GM23338 (cell line): ENCODE data around the gene TRAPPC10. TPM values are rescaled to one million over a fixed set of nuclear protein-coding genes. Genes with fewer than 3 reads are reported as not detected.

Experiments used
- ATAC-seq: fragments of 200-7000 bp; cut with Tn5 transposase; 3 replicates; pipeline ENCODE4 v1.9.1; 2020
- DNase-seq: peaks from one replicate; pipeline ENCODE4 v3.0.0-alpha.2; 2015; ENCODE audit warnings: low spot score
- H2AFZ ChIP-seq: fragments of 200-600 bp; sonication (generic); 2 replicates; pipeline ENCODE4 v1.8.0; 2016; ENCODE audit warnings: antibody characterized with exemption, mild to moderate bottlenecking, moderate library complexity
- H3F3A ChIP-seq: fragments of 200-600 bp; sonication (generic); replicated peaks from 2 replicates; pipeline ENCODE4 v1.8.0; 2017; ENCODE audit warnings: antibody characterized with exemption, mixed run types, low read depth
- H3K27ac ChIP-seq: fragments of 200-600 bp; sonication (generic); 2 replicates; pipeline ENCODE4 v1.6.1; 2016; ENCODE audit warnings: low read depth
- H3K27me3 ChIP-seq: fragments of 200-600 bp; sonication (generic); 2 replicates; pipeline ENCODE4 v1.8.0; 2016; ENCODE audit warnings: mild to moderate bottlenecking, mixed run types, moderate library complexity; ENCODE audit not compliant: insufficient read depth
- H3K36me3 ChIP-seq: fragments of 200-600 bp; sonication (generic); 2 replicates; pipeline ENCODE4 v1.8.0; 2016; ENCODE audit warnings: mild to moderate bottlenecking; ENCODE audit not compliant: insufficient read depth
- H3K4me1 ChIP-seq: fragments of 200-600 bp; sonication (generic); 2 replicates; pipeline ENCODE4 v1.8.0; 2016; ENCODE audit warnings: mild to moderate bottlenecking, moderate library complexity; ENCODE audit not compliant: insufficient read depth
- H3K4me2 ChIP-seq: fragments of 200-600 bp; sonication (generic); 2 replicates; pipeline ENCODE4 v1.7.1; 2017; ENCODE audit warnings: mixed run types
- H3K4me3 ChIP-seq: fragments of 200-600 bp; sonication (generic); 2 replicates; pipeline ENCODE4 v1.6.1; 2016; ENCODE audit warnings: mixed run types
- H3K79me2 ChIP-seq: fragments of 200-600 bp; sonication (generic); replicated peaks from 2 replicates; pipeline ENCODE4 v1.8.0; 2017; ENCODE audit warnings: mild to moderate bottlenecking; ENCODE audit not compliant: insufficient read depth
- H3K9me2 ChIP-seq: fragments of 200-600 bp; sonication (generic); 2 replicates; pipeline ENCODE4 v1.8.0; 2017; ENCODE audit not compliant: insufficient read depth
- H4K20me1 ChIP-seq: fragments of 200-600 bp; sonication (generic); replicated peaks from 2 replicates; pipeline ENCODE4 v1.8.0; 2017; ENCODE audit warnings: mild to moderate bottlenecking; ENCODE audit not compliant: insufficient read depth
- H3K27ac Mint-ChIP-seq: 2 replicates; pipeline ENCODE4 v1.8.0; 2020; ENCODE audit warnings: inconsistent platforms, mild to moderate bottlenecking, moderate library complexity, mixed read lengths
- H3K27me3 Mint-ChIP-seq: 3 replicates; pipeline ENCODE4 v1.8.0; 2022; ENCODE audit warnings: low read depth, mild to moderate bottlenecking, moderate library complexity, mixed read lengths, inconsistent platforms; ENCODE audit not compliant: insufficient read depth, poor library complexity
- H3K36me3 Mint-ChIP-seq: 3 replicates; pipeline ENCODE4 v1.8.0; 2021; ENCODE audit warnings: low read depth, mild to moderate bottlenecking, inconsistent platforms, moderate library complexity, mixed read lengths
- H3K4me1 Mint-ChIP-seq: 3 replicates; pipeline ENCODE4 v1.8.0; 2020; ENCODE audit warnings: mild to moderate bottlenecking, inconsistent platforms, mixed read lengths
- H3K4me3 Mint-ChIP-seq: 3 replicates; pipeline ENCODE4 v1.8.0; 2021; ENCODE audit warnings: moderate library complexity, mild to moderate bottlenecking, inconsistent platforms, mixed read lengths
- H3K9me3 Mint-ChIP-seq: 3 replicates; pipeline ENCODE4 v1.8.0; 2020; ENCODE audit warnings: moderate library complexity, mild to moderate bottlenecking, inconsistent platforms, mixed read lengths
- CREB1 ChIP-seq: fragments of 250-450 bp; sonication (Bioruptor Pico); IDR thresholded peaks from 2 replicates; pipeline ENCODE4 v1.5.0; 2020; ENCODE audit warnings: low read depth, mild to moderate bottlenecking, moderate library complexity
- EZH2 ChIP-seq: fragments of 200-600 bp; sonication (generic); IDR thresholded peaks from one replicate; pipeline ENCODE4 v1.8.0; 2017; ENCODE audit warnings: antibody characterized with exemption, mild to moderate bottlenecking, low read depth; ENCODE audit not compliant: unreplicated experiment
- EZH2phosphoT487 ChIP-seq: fragments of 200-600 bp; sonication (generic); IDR thresholded peaks from one replicate; pipeline ENCODE4 v1.8.1; 2018; ENCODE audit warnings: antibody characterized with exemption; ENCODE audit not compliant: unreplicated experiment
- JUNB ChIP-seq: IDR thresholded peaks from one replicate; pipeline ENCODE4 v1.6.1; 2016; ENCODE audit warnings: antibody characterized with exemption; ENCODE audit not compliant: unreplicated experiment
- STAT1 ChIP-seq: IDR thresholded peaks from one replicate; pipeline ENCODE4 v1.6.1; 2016; ENCODE audit warnings: antibody characterized with exemption; ENCODE audit not compliant: unreplicated experiment
- ZNF114 ChIP-seq: fragments of 250-450 bp; sonication (Bioruptor Pico); IDR thresholded peaks from 2 replicates; pipeline ENCODE4 v1.5.0; 2020; ENCODE audit warnings: mild to moderate bottlenecking, moderate library complexity
- polyA plus RNA-seq: library from polyadenylated mRNA; unstranded; fragments of >200 nt; fragmentation: Nextera tagmentation; extraction: Ambion mirVana; gene quantifications from 2 replicates; pipeline ENCODE4 v1.2.1, GENCODE V29; 2016
- total RNA-seq: library from RNA; depleted of rRNA; stranded (reverse); fragments of >200 nt; shearing (Covaris generic); gene quantifications from 2 replicates; pipeline ENCODE4 v1.2.3, GENCODE V29; 2014
- TF ChIP-seq, protein P1 (sequence below), 2 experiments: fragments of 200-600 bp in 1 of 2; sonication (generic) in 1 of 2; conservative IDR thresholded peaks; 2 replicates each; pipeline versions ENCODE4 v1.5.1 to v1.6.1; 2016 to 2017; ENCODE audit warnings: antibody characterized with exemption in 2 of 2, low read depth in 2 of 2, mild to moderate bottlenecking in 2 of 2, moderate library complexity in 1 of 2
- TF ChIP-seq, protein P2 (sequence below): fragments of 250-450 bp; sonication (Bioruptor Pico); IDR thresholded peaks from 2 replicates; pipeline ENCODE4 v1.5.0; 2020; ENCODE audit warnings: mild to moderate bottlenecking, moderate library complexity
- TF ChIP-seq, protein P3 (sequence below): IDR thresholded peaks from one replicate; pipeline ENCODE4 v1.6.1; 2018; ENCODE audit warnings: antibody characterized with exemption; ENCODE audit not compliant: unreplicated experiment
- TF ChIP-seq, protein P4 (sequence below): IDR thresholded peaks from 2 replicates; pipeline ENCODE4 v1.6.1; 2016; ENCODE audit warnings: antibody characterized with exemption

The TRAPPC10 gene
- total and polyA plus RNA-seq, 2 experiments from 2014 or later, result 14.0 to 27.1 TPM

DNA sequence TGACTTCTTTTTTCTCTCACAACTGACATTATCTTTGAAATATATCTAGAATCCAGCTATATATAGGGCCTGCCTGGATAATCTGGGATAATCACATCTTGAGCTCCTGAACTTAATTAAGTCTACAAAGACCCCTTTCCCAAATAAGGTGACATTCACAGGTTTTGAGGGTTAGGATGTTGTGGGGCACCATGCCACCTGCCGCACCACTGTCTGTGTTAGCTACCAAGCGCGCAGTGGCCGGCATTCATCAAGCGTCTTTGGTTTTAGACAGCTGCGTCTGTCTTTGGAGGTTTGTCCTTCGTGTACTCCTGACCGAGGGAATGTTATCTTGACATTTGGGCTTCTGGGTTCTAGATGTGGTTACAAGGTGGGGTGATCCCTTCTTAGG lies 7.5 kb downstream of the TRAPPC10 start:
- TF ChIP-seq STAT1, result no peak
- no peak for TF ChIP-seq EZH2
- H3K27me3 ChIP-seq, result no peaks in the 10 kb centered on the region
- H3K9me2 ChIP-seq, result no peaks in the 10 kb centered on the region
- H3K4me2 ChIP-seq, result no peak overlapping the region
- Mint-ChIP-seq H3K4me1 (peaks cover 13% of the 10 kb centered on the region; the same call in 2 of the 3 replicates), H3K27me3 (no peaks in the 10 kb centered on the region), H3K36me3 (no peaks in the 10 kb centered on the region), H3K9me3 (no peaks in the 10 kb centered on the region), H3K4me3 (no peak overlapping the region), H3K27ac (no peak overlapping the region)
- DNase-seq (no peak), ATAC-seq (no peak)
- H3K79me2 ChIP-seq, result peaks cover 100% of the 10 kb centered on the region
- no peak overlapping the region for H2AFZ ChIP-seq
- H3K4me1 ChIP-seq, result peaks cover 4% of the 10 kb centered on the region; the same call in 1 of the 2 replicates
- H3K36me3 ChIP-seq, result no peaks in the 10 kb centered on the region
- H3K4me3 ChIP-seq, result no peak overlapping the region
- no peak overlapping the region; the same call in 1 of the 2 replicates for H3K27ac ChIP-seq
- H3F3A ChIP-seq, result no peaks in the 10 kb centered on the region
- H4K20me1 ChIP-seq, result peaks cover 64% of the 10 kb centered on the region

DNA sequence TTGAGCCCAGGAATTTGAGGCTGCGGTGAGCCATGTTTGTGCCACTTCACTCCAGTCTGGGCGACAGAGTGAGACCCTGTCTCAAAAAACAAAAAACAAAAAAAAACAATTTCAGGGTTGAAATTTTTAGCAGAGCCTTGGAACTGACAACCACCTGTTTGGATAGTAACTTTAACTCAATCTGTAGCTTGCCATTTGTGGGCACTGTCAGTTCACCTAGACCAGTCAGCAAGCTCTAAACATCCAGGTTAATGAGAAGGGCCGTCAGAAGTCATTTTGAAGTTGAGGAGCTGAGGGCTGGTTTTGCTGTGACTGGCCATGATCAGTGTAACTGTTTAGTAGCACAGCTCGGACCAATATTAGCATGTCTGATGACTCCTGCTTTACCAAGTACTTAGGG lies 8.4 kb downstream of the TRAPPC10 start:
- H3K9me3 Mint-ChIP-seq, result no peaks in the 10 kb centered on the region
- Histone ChIP-seq H3K27me3 (no peaks in the 10 kb centered on the region), H3K4me1 (peaks cover 14% of the 10 kb centered on the region), H3K36me3 (no peaks in the 10 kb centered on the region), H3F3A (no peaks in the 10 kb centered on the region), H4K20me1 (peaks cover 64% of the 10 kb centered on the region), H3K27ac (no peak overlapping the region), H3K9me2 (no peaks in the 10 kb centered on the region), H3K79me2 (peaks cover 100% of the 10 kb centered on the region), H3K4me3 (no peak overlapping the region), H3K4me2 (no peak overlapping the region), H2AFZ (no peak overlapping the region)
- no peak for ATAC-seq
- DNase-seq, result no peak
- H3K27ac Mint-ChIP-seq, result no peak overlapping the region
- H3K4me3 Mint-ChIP-seq, result no peak overlapping the region
- H3K4me1 Mint-ChIP-seq, result peaks cover 21% of the 10 kb centered on the region
- no peaks in the 10 kb centered on the region for H3K36me3 Mint-ChIP-seq
- peaks cover under 1% of the 10 kb centered on the region for H3K27me3 Mint-ChIP-seq
- TF ChIP-seq, protein P1, sequence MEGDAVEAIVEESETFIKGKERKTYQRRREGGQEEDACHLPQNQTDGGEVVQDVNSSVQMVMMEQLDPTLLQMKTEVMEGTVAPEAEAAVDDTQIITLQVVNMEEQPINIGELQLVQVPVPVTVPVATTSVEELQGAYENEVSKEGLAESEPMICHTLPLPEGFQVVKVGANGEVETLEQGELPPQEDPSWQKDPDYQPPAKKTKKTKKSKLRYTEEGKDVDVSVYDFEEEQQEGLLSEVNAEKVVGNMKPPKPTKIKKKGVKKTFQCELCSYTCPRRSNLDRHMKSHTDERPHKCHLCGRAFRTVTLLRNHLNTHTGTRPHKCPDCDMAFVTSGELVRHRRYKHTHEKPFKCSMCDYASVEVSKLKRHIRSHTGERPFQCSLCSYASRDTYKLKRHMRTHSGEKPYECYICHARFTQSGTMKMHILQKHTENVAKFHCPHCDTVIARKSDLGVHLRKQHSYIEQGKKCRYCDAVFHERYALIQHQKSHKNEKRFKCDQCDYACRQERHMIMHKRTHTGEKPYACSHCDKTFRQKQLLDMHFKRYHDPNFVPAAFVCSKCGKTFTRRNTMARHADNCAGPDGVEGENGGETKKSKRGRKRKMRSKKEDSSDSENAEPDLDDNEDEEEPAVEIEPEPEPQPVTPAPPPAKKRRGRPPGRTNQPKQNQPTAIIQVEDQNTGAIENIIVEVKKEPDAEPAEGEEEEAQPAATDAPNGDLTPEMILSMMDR (conservative IDR thresholded peaks at IDR 0.05; ENCODE audit: low read depth in 2 of 2), result no peak
- TF ChIP-seq, protein P2, sequence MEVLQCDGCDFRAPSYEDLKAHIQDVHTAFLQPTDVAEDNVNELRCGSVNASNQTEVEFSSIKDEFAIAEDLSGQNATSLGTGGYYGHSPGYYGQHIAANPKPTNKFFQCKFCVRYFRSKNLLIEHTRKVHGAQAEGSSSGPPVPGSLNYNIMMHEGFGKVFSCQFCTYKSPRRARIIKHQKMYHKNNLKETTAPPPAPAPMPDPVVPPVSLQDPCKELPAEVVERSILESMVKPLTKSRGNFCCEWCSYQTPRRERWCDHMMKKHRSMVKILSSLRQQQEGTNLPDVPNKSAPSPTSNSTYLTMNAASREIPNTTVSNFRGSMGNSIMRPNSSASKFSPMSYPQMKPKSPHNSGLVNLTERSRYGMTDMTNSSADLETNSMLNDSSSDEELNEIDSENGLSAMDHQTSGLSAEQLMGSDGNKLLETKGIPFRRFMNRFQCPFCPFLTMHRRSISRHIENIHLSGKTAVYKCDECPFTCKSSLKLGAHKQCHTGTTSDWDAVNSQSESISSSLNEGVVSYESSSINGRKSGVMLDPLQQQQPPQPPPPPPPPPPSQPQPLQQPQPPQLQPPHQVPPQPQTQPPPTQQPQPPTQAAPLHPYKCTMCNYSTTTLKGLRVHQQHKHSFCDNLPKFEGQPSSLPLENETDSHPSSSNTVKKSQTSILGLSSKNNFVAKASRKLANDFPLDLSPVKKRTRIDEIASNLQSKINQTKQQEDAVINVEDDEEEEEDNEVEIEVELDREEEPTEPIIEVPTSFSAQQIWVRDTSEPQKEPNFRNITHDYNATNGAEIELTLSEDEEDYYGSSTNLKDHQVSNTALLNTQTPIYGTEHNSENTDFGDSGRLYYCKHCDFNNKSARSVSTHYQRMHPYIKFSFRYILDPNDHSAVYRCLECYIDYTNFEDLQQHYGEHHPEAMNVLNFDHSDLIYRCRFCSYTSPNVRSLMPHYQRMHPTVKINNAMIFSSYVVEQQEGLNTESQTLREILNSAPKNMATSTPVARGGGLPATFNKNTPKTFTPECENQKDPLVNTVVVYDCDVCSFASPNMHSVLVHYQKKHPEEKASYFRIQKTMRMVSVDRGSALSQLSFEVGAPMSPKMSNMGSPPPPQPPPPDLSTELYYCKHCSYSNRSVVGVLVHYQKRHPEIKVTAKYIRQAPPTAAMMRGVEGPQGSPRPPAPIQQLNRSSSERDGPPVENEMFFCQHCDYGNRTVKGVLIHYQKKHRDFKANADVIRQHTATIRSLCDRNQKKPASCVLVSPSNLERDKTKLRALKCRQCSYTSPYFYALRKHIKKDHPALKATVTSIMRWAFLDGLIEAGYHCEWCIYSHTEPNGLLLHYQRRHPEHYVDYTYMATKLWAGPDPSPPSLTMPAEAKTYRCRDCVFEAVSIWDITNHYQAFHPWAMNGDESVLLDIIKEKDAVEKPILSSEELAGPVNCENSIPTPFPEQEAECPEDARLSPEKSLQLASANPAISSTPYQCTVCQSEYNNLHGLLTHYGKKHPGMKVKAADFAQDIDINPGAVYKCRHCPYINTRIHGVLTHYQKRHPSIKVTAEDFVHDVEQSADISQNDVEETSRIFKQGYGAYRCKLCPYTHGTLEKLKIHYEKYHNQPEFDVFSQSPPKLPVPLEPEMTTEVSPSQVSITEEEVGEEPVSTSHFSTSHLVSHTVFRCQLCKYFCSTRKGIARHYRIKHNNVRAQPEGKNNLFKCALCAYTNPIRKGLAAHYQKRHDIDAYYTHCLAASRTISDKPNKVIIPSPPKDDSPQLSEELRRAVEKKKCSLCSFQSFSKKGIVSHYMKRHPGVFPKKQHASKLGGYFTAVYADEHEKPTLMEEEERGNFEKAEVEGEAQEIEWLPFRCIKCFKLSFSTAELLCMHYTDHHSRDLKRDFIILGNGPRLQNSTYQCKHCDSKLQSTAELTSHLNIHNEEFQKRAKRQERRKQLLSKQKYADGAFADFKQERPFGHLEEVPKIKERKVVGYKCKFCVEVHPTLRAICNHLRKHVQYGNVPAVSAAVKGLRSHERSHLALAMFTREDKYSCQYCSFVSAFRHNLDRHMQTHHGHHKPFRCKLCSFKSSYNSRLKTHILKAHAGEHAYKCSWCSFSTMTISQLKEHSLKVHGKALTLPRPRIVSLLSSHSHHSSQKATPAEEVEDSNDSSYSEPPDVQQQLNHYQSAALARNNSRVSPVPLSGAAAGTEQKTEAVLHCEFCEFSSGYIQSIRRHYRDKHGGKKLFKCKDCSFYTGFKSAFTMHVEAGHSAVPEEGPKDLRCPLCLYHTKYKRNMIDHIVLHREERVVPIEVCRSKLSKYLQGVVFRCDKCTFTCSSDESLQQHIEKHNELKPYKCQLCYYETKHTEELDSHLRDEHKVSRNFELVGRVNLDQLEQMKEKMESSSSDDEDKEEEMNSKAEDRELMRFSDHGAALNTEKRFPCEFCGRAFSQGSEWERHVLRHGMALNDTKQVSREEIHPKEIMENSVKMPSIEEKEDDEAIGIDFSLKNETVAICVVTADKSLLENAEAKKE (CRISPR knock-in tag), result no peak
- TF ChIP-seq JUNB (no peak), ZNF114 (no peak), CREB1 (CRISPR knock-in tag) (no peak), EZH2phosphoT487 (no peak)
- TF ChIP-seq, protein P3, sequence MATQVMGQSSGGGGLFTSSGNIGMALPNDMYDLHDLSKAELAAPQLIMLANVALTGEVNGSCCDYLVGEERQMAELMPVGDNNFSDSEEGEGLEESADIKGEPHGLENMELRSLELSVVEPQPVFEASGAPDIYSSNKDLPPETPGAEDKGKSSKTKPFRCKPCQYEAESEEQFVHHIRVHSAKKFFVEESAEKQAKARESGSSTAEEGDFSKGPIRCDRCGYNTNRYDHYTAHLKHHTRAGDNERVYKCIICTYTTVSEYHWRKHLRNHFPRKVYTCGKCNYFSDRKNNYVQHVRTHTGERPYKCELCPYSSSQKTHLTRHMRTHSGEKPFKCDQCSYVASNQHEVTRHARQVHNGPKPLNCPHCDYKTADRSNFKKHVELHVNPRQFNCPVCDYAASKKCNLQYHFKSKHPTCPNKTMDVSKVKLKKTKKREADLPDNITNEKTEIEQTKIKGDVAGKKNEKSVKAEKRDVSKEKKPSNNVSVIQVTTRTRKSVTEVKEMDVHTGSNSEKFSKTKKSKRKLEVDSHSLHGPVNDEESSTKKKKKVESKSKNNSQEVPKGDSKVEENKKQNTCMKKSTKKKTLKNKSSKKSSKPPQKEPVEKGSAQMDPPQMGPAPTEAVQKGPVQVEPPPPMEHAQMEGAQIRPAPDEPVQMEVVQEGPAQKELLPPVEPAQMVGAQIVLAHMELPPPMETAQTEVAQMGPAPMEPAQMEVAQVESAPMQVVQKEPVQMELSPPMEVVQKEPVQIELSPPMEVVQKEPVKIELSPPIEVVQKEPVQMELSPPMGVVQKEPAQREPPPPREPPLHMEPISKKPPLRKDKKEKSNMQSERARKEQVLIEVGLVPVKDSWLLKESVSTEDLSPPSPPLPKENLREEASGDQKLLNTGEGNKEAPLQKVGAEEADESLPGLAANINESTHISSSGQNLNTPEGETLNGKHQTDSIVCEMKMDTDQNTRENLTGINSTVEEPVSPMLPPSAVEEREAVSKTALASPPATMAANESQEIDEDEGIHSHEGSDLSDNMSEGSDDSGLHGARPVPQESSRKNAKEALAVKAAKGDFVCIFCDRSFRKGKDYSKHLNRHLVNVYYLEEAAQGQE, result no peak
- TF ChIP-seq, protein P4, sequence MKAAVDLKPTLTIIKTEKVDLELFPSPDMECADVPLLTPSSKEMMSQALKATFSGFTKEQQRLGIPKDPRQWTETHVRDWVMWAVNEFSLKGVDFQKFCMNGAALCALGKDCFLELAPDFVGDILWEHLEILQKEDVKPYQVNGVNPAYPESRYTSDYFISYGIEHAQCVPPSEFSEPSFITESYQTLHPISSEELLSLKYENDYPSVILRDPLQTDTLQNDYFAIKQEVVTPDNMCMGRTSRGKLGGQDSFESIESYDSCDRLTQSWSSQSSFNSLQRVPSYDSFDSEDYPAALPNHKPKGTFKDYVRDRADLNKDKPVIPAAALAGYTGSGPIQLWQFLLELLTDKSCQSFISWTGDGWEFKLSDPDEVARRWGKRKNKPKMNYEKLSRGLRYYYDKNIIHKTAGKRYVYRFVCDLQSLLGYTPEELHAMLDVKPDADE, result no peak
